Spleen (tissue), 7 donors: ENCODE data around the gene DUOXA2.

Experiments
- CTCF ChIP-seq, 11 experiments: fragments of 200-600 bp in 7 of 11; fragments of 450-650 bp in 4 of 11; sonication (generic) in 4 of 11; IDR thresholded peaks in 8 of 11; conservative IDR thresholded peaks in 3 of 11; 1 replicate in 7 of 11; 2 replicates in 4 of 11; pipeline versions ENCODE4 v1.4.0 to v1.8.0; 2016 to 2021; ENCODE audit warnings: antibody characterized with exemption in 11 of 11, inconsistent platforms in 4 of 11, mild to moderate bottlenecking in 1 of 11
- POLR2A ChIP-seq, 3 donors: fragments of 450-650 bp; IDR thresholded peaks; one replicate each; pipeline ENCODE4 v1.5.1; 2017; ENCODE audit warnings: antibody characterized with exemption in 3 of 3, mild to moderate bottlenecking in 1 of 3
- POLR2AphosphoS5 ChIP-seq, 3 donors: sonication (generic); formaldehyde crosslinking; IDR thresholded peaks; one replicate each; pipeline ENCODE4 v1.5.1; 2017; ENCODE audit warnings: antibody characterized with exemption in 3 of 3
- donor health status: DM: no; HTN: no; CAD: no; lungs with moderate emphysema.
- donor health status: DM: no; HTN: no; CAD: no.
- donor health status: DM: no; HTN: no; CAD: no.

- peak in 3 of 11 experiments; percentile 7 to 31 (median 20) for TF ChIP-seq CTCF (IDR thresholded peaks at IDR 0.05 in 8 of 11, conservative IDR thresholded peaks at IDR 0.05 in 3 of 11)
- no peak for TF ChIP-seq POLR2AphosphoS5 (IDR thresholded peaks at IDR 0.05)
- no peak for TF ChIP-seq POLR2A (IDR thresholded peaks at IDR 0.05)
These were observed 53.6 kb downstream of the DUOXA2 start for GRCh38 chr15:45167631-45168205.
